SK-N-SH treated with all-trans-retinoic acid at 6 μM for 48 hours (cell line): ENCODE results near the gene COQ2.

ENCODE experiments used
- CREB5 ChIP-seq: fragments of 250-450 bp; sonication (Bioruptor Pico); IDR thresholded peaks from 2 replicates; pipeline ENCODE4 v1.5.1; 2020; ENCODE audit warnings: low read depth, mild to moderate bottlenecking, moderate library complexity
- ESRRG ChIP-seq: fragments of 250-450 bp; sonication (Bioruptor Pico); IDR thresholded peaks from 2 replicates; pipeline ENCODE4 v1.6.1; 2021; ENCODE audit warnings: mild to moderate bottlenecking
- GLIS3 ChIP-seq: fragments of 250-450 bp; sonication (Bioruptor Pico); IDR thresholded peaks from 2 replicates; pipeline ENCODE4 v1.5.0; 2020; ENCODE audit warnings: mild to moderate bottlenecking, moderate library complexity
- ISL1 ChIP-seq: fragments of 250-450 bp; sonication (Bioruptor Pico); IDR thresholded peaks from 2 replicates; pipeline ENCODE4 v2.1.2; 2022; ENCODE audit warnings: mild to moderate bottlenecking, moderate library complexity
- PATZ1 ChIP-seq: fragments of 250-450 bp; sonication (Bioruptor Pico); IDR thresholded peaks from 2 replicates; pipeline ENCODE4 v1.8.0; 2020; ENCODE audit warnings: mild to moderate bottlenecking, moderate library complexity, borderline replicate concordance

GRCh38 chr4:83318666-83319065 is 34.1 kb upstream of the COQ2 start:
- TF ChIP-seq ESRRG (CRISPR knock-in tag), result no peak
- no peak for TF ChIP-seq GLIS3 (CRISPR knock-in tag)
- no peak for TF ChIP-seq CREB5 (CRISPR knock-in tag)
- TF ChIP-seq PATZ1 (CRISPR knock-in tag), result no peak
- no peak for TF ChIP-seq ISL1 (CRISPR knock-in tag)
